ENCODE data around the gene TENT4A.

- TF ChIP-seq CTCF (IDR thresholded peaks at IDR 0.05; ENCODE audit: borderline replicate concordance, extremely low read depth, low read length, poor library complexity, severe bottlenecking) (no peak), EZH2 (IDR thresholded peaks at IDR 0.05; ENCODE audit: borderline replicate concordance, low read depth, low read length, severe bottlenecking) (no peak)
Measured at GRCh38 chr5:6717687-6718086, 4.5 kb downstream of the TENT4A start.

Data from DND-41 (cell line).